ENCODE measurements around the gene OGFR. TPM values are rescaled to one million over a fixed set of nuclear protein-coding genes. Genes with fewer than 3 reads are reported as not detected.

The OGFR gene
- total RNA-seq, 5 donors from 2014 or later (not counting 1 experiment from before 2014, with no cell fraction given), result 46.5 to 91.1 (median 83.0) TPM

- ChIA-PET POLR2A (no interaction called here), CTCF (interaction anchor here in 1 of 2 donors (0.5 kb wide), 1 partner anchor 71 kb away, joined by 4 read pairs; no protein-coding TSS in a partner anchor)
- Histone ChIP-seq H3K4me1 (ENCODE audit: control insufficient read depth in 1 of 2, extremely low read depth in 1 of 2, insufficient read depth in 2 of 2, low read length in 2 of 2) (peaks cover 12 to 43% of the 10 kb centered on the region in 2 experiments), H3K9me3 (no peaks in the 10 kb centered on the region), H3K36me3 (ENCODE audit: control insufficient read depth in 2 of 2, extremely low read depth in 1 of 2, insufficient read depth in 1 of 2, low read length in 1 of 2) (peaks cover 0 to 24% of the 10 kb centered on the region in 2 donors), H3K27me3 (replicated peaks in 1 of 2; ENCODE audit: control insufficient read depth in 2 of 2, extremely low read depth in 1 of 2, insufficient read depth in 2 of 2, low read length in 1 of 2) (no peaks in the 10 kb centered on the region), H3K4me3 (ENCODE audit: control insufficient read depth in 1 of 2, extremely low read depth in 1 of 2, low read length in 1 of 2) (no peak overlapping the region), H3K27ac (ENCODE audit: low read length) (no peak overlapping the region)
- Mint-ChIP-seq H3K4me3 (peak overlapping the region; percentile 80 to 83 (median 81)), H3K9me3 (no peaks in the 10 kb centered on the region), H3K27me3 (no peaks in the 10 kb centered on the region), H3K27ac (peak overlapping the region; percentile 74), H3K4me1 (peaks cover 26 to 32% (median 31%) of the 10 kb centered on the region in 3 donors), H3K36me3 (peaks cover 20% of the 10 kb centered on the region)
- 92% methylated on average over 26 of the region's 26 CpGs for WGBS (ENCODE audit: insufficient coverage)
- DNase-seq (no peak), ATAC-seq (replicated peaks in 1 of 4) (no peak)
These were observed 6.7 kb upstream of the OGFR start for GRCh38 chr20:62797671-62798532.

GRCh38 chr20:62799036-62799435 lies 5.6 kb upstream of the OGFR start:
- ChIA-PET CTCF (no interaction called here), POLR2A (no interaction called here)
- peaks cover 21 to 27% (median 25%) of the 10 kb centered on the region in 3 donors for H3K4me1 Mint-ChIP-seq
- no peak overlapping the region for H3K4me3 ChIP-seq (ENCODE audit: control insufficient read depth in 1 of 2, extremely low read depth in 1 of 2, low read length in 1 of 2)
- peaks cover 7 to 36% of the 10 kb centered on the region in 2 experiments for H3K4me1 ChIP-seq (ENCODE audit: control insufficient read depth in 1 of 2, extremely low read depth in 1 of 2, insufficient read depth in 2 of 2, low read length in 2 of 2)
- no peaks in the 10 kb centered on the region for H3K9me3 Mint-ChIP-seq
- no peak overlapping the region for H3K27ac ChIP-seq (ENCODE audit: low read length)
- 83% methylated on average over 8 of the region's 8 CpGs for WGBS (ENCODE audit: insufficient coverage)
- no peaks in the 10 kb centered on the region for H3K27me3 ChIP-seq (replicated peaks in 1 of 2; ENCODE audit: control insufficient read depth in 2 of 2, extremely low read depth in 1 of 2, insufficient read depth in 2 of 2, low read length in 1 of 2)
- H3K27me3 Mint-ChIP-seq, result no peaks in the 10 kb centered on the region
- no peak for DNase-seq
- peaks cover 0 to 24% of the 10 kb centered on the region in 2 donors for H3K36me3 ChIP-seq (ENCODE audit: control insufficient read depth in 2 of 2, extremely low read depth in 1 of 2, insufficient read depth in 1 of 2, low read length in 1 of 2)
- H3K4me3 Mint-ChIP-seq, result no peak overlapping the region
- no peak for ATAC-seq (replicated peaks in 1 of 4)
- no peak overlapping the region for H3K27ac Mint-ChIP-seq
- H3K36me3 Mint-ChIP-seq, result peaks cover 20% of the 10 kb centered on the region
- H3K9me3 ChIP-seq, result no peaks in the 10 kb centered on the region

GRCh38 chr20:62799459-62799858 lies 5.2 kb upstream of the OGFR start:
- Mint-ChIP-seq H3K4me3 (no peak overlapping the region), H3K27ac (no peak overlapping the region), H3K36me3 (peaks cover 20% of the 10 kb centered on the region), H3K9me3 (no peaks in the 10 kb centered on the region), H3K27me3 (no peaks in the 10 kb centered on the region), H3K4me1 (peaks cover 25 to 29% (median 29%) of the 10 kb centered on the region in 3 donors)
- peaks cover 7 to 39% of the 10 kb centered on the region in 2 experiments for H3K4me1 ChIP-seq (ENCODE audit: control insufficient read depth in 1 of 2, extremely low read depth in 1 of 2, insufficient read depth in 2 of 2, low read length in 2 of 2)
- H3K27me3 ChIP-seq (replicated peaks in 1 of 2; ENCODE audit: control insufficient read depth in 2 of 2, extremely low read depth in 1 of 2, insufficient read depth in 2 of 2, low read length in 1 of 2), result no peaks in the 10 kb centered on the region
- ChIA-PET POLR2A (no interaction called here), CTCF (no interaction called here)
- WGBS (ENCODE audit: insufficient coverage), result 97% methylated on average over 15 of the region's 19 CpGs
- no peaks in the 10 kb centered on the region for H3K9me3 ChIP-seq
- H3K4me3 ChIP-seq (ENCODE audit: control insufficient read depth in 1 of 2, extremely low read depth in 1 of 2, low read length in 1 of 2), result no peak overlapping the region
- ATAC-seq (replicated peaks in 1 of 4) (no peak), DNase-seq (no peak)
- H3K27ac ChIP-seq (ENCODE audit: low read length), result no peak overlapping the region
- peaks cover 0 to 24% of the 10 kb centered on the region in 2 donors for H3K36me3 ChIP-seq (ENCODE audit: control insufficient read depth in 2 of 2, extremely low read depth in 1 of 2, insufficient read depth in 1 of 2, low read length in 1 of 2)

- Mint-ChIP-seq H3K27me3 (no peaks in the 10 kb centered on the region), H3K4me3 (no peak overlapping the region), H3K4me1 (peaks cover 25 to 30% (median 28%) of the 10 kb centered on the region in 3 donors), H3K27ac (no peak overlapping the region), H3K36me3 (peaks cover 20% of the 10 kb centered on the region), H3K9me3 (no peaks in the 10 kb centered on the region)
- DNase-seq, result no peak
- H3K27me3 ChIP-seq (replicated peaks in 1 of 2; ENCODE audit: control insufficient read depth in 2 of 2, extremely low read depth in 1 of 2, insufficient read depth in 2 of 2, low read length in 1 of 2), result no peaks in the 10 kb centered on the region
- no peaks in the 10 kb centered on the region for H3K9me3 ChIP-seq
- POLR2A ChIA-PET, result no interaction called here
- H3K36me3 ChIP-seq (ENCODE audit: control insufficient read depth in 2 of 2, extremely low read depth in 1 of 2, insufficient read depth in 1 of 2, low read length in 1 of 2), result peaks cover 0 to 24% of the 10 kb centered on the region in 2 donors
- H3K27ac ChIP-seq (ENCODE audit: low read length), result no peak overlapping the region
- H3K4me1 ChIP-seq (ENCODE audit: control insufficient read depth in 1 of 2, extremely low read depth in 1 of 2, insufficient read depth in 2 of 2, low read length in 2 of 2), result peaks cover 7 to 35% of the 10 kb centered on the region in 2 experiments
- CTCF ChIA-PET, result no interaction called here
- no peak overlapping the region for H3K4me3 ChIP-seq (ENCODE audit: control insufficient read depth in 1 of 2, extremely low read depth in 1 of 2, low read length in 1 of 2)
- 100% methylated on average over 3 of the region's 10 CpGs for WGBS (ENCODE audit: insufficient coverage)
- ATAC-seq (replicated peaks in 1 of 4), result no peak
These were observed 4.8 kb upstream of the OGFR start for GRCh38 chr20:62799873-62800272.

- Histone ChIP-seq H3K4me1 (ENCODE audit: control insufficient read depth in 1 of 2, extremely low read depth in 1 of 2, insufficient read depth in 2 of 2, low read length in 2 of 2) (peaks cover 7 to 32% of the 10 kb centered on the region in 2 experiments), H3K27me3 (replicated peaks in 1 of 2; ENCODE audit: control insufficient read depth in 2 of 2, extremely low read depth in 1 of 2, insufficient read depth in 2 of 2, low read length in 1 of 2) (no peaks in the 10 kb centered on the region), H3K9me3 (no peaks in the 10 kb centered on the region), H3K4me3 (ENCODE audit: control insufficient read depth in 1 of 2, extremely low read depth in 1 of 2, low read length in 1 of 2) (no peak overlapping the region), H3K36me3 (ENCODE audit: control insufficient read depth in 2 of 2, extremely low read depth in 1 of 2, insufficient read depth in 1 of 2, low read length in 1 of 2) (peaks cover 0 to 24% of the 10 kb centered on the region in 2 donors), H3K27ac (ENCODE audit: low read length) (no peak overlapping the region)
- Mint-ChIP-seq H3K4me3 (no peak overlapping the region), H3K27me3 (no peaks in the 10 kb centered on the region), H3K36me3 (peaks cover 20% of the 10 kb centered on the region), H3K9me3 (no peaks in the 10 kb centered on the region), H3K27ac (no peak overlapping the region), H3K4me1 (peaks cover 25 to 30% (median 30%) of the 10 kb centered on the region in 3 donors)
- DNase-seq, result no peak
- ChIA-PET POLR2A (no interaction called here), CTCF (no interaction called here)
- 92% methylated on average over 18 of the region's 26 CpGs for WGBS (ENCODE audit: insufficient coverage)
- no peak for ATAC-seq (replicated peaks in 1 of 4)
These were observed 4.0 kb upstream of the OGFR start for GRCh38 chr20:62800314-62801259.

GRCh38 chr20:62801284-62802010 lies 3.2 kb upstream of the OGFR start:
- Mint-ChIP-seq H3K9me3 (no peaks in the 10 kb centered on the region), H3K36me3 (peaks cover 20% of the 10 kb centered on the region), H3K27me3 (no peaks in the 10 kb centered on the region), H3K4me1 (peaks cover 28 to 34% (median 28%) of the 10 kb centered on the region in 3 donors), H3K4me3 (no peak overlapping the region), H3K27ac (peak overlapping the region in 1 of 2 donors; percentile 16)
- DNase-seq (no peak), ATAC-seq (replicated peaks in 1 of 4) (no peak)
- no peak overlapping the region for H3K4me3 ChIP-seq (ENCODE audit: control insufficient read depth in 1 of 2, extremely low read depth in 1 of 2, low read length in 1 of 2)
- peaks cover 0 to 24% of the 10 kb centered on the region in 2 donors for H3K36me3 ChIP-seq (ENCODE audit: control insufficient read depth in 2 of 2, extremely low read depth in 1 of 2, insufficient read depth in 1 of 2, low read length in 1 of 2)
- 94% methylated on average over 14 of the region's 15 CpGs for WGBS (ENCODE audit: insufficient coverage)
- H3K27ac ChIP-seq (ENCODE audit: low read length), result no peak overlapping the region
- ChIA-PET CTCF (no interaction called here), POLR2A (no interaction called here)
- H3K4me1 ChIP-seq (ENCODE audit: control insufficient read depth in 1 of 2, extremely low read depth in 1 of 2, insufficient read depth in 2 of 2, low read length in 2 of 2), result peaks cover 8 to 36% of the 10 kb centered on the region in 2 experiments
- no peaks in the 10 kb centered on the region for H3K9me3 ChIP-seq
- no peaks in the 10 kb centered on the region for H3K27me3 ChIP-seq (replicated peaks in 1 of 2; ENCODE audit: control insufficient read depth in 2 of 2, extremely low read depth in 1 of 2, insufficient read depth in 2 of 2, low read length in 1 of 2)

Data from T-cell (primary cell).